HG03521 (cell line): ENCODE measurements around the gene SPG7.

Source experiments
- ATAC-seq: cut with Tn5 transposase; IDR thresholded peaks from one replicate; pipeline ENCODE4 v1.9.1; 2021; ENCODE audit warnings: mild to moderate bottlenecking, moderate library complexity; ENCODE audit not compliant: unreplicated experiment

Gene SPG7

DNA sequence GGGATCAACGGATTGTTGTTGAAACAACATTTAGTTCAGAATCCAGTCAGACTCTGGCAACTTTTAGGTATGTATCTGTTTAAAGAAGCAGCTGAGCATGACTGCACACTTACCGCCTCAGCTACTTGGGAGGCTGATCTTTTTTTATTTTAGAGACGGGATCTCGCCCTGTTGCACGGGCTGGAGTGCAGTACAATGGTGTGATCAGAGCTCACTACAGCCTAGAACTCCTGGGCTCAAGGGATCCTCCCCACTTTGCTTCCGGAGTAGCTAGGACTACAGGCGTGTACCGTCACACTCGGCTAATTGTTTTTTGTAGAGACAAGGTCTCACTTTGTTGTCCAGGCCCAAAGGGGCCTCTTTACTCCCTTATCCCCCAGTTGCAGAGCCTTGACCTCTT, 2.3 kb downstream of the SPG7 start:
- no peak for ATAC-seq

DNA sequence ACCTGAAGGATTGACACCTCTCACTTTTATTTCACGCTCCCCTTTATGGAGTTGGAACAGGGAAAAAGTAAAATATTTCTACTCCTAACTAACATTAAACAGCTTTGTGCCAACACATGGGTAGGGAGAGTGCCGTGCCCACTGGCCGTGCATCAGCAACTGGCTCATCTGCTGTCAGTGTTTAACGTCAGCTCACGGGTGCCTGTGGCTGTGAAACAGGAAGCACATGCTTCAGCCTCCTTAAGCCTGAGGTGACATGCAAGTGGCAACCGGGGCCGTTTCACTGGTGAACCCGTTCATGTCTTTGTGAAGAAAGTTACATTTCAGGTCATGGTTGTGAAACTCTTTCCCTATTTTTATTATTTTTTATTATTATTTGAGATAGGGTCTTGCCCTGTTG, 3.2 kb downstream of the SPG7 start:
- ATAC-seq = no peak

DNA sequence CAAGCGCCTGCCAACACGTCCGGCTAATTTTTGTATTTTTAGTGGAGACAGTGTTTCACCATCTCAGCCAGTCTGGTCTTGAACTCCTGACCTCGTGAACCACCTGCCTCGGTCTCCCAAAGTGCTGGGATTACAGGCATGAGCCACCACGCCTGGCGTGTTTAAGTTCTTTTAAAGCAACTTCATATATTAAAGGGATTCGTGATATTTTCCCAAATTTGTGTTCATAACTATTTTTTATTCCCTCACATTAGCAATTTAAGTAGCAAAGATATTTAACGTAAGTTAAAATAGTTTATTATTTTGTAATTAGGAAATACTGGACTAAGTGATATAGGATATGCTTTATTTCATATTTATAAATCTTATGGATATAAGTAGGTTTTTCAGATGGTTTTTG, 4.2 kb downstream of the SPG7 start:
- no peak for ATAC-seq

DNA sequence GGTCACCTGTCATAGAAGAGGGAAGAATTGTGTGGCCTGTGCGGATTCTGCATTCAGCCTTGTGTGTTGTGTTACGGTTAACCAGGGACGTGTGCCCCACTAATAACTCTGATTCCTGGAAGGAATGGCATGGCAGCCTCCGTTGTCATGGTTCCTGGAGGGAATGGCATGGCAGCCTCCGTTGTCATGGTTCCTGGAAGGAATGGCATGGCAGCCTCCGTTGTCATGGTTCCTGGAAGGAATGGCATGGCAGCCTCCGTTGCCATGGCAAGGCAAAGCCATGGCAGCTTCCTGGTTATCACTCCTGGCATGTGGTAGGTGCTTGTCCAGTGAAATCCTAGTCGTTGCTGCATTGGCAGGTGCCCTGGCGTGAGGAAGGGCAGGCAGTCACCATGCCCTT, 8.9 kb downstream of the SPG7 start:
- no peak for ATAC-seq

DNA sequence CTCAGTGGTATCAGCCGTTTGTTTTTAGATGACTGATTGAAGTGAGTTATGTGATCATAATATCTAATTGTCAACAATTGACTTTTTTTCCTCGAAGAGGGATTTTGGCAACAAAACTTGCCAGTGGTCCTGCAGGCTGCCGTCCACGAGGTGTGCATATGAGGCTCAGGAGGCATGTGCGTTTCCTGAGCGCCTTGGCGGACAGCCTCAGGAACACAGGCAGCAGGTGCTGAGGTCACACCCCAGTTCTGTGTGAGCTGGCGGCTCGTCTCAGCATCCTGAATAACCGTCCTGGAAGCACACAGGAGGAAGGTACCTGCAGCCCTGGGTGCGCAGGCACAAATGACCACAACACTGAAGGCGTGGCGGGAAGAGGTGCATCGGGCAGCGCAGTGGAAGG, 11.7 kb downstream of the SPG7 start:
- no peak for ATAC-seq

DNA sequence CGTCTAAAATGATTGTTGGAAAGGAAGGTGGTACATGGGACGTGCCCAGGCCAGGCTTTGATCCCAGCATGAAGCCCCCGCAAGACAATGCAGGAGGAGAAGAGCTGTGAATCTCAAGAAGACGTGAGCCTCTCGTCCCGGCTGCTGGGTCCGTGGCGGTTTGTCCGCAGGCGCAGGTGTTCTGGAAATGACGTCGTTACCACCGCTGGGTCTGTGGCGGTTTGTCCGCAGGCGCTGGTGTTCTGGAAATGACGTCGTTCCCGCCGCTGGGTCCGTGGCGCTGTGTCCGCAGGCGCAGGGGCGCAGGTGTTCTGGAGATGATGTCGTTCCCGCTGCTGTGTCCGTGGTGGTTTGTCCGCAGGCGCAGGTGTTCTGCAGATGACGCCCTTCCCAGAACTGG, 14.1 kb downstream of the SPG7 start:
- ATAC-seq = no peak

DNA sequence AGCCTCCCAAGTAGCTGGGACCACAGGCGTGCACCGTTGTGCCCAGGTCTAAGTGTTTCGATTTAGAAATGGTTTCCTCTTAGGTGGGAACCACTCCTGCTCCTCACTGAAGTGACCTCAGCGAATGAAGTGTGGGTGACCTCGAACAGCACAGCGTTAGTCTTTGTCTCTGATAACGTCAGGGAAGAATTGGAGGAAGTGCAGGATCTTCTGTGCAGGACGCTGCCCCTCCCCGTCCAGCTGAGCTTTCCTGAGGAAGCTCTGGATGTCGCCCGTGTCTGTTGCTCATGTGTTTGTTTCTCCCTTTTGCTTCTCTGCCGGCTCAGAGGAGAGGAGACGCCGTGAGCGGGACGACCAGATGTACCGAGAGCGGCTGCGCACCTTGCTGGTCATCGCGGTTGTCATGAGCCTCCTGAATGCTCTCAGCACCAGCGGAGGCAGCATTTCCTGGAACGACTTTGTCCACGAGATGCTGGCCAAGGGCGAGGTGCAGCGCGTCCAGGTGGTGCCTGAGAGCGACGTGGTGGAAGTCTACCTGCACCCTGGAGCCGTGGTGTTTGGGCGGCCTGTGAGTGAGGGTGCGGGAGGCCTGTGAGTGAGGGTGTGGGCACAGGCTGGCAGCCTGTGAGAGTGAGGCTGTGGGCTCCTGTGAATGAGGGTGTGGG, 15.6 kb downstream of the SPG7 start:
- ATAC-seq = no peak

DNA sequence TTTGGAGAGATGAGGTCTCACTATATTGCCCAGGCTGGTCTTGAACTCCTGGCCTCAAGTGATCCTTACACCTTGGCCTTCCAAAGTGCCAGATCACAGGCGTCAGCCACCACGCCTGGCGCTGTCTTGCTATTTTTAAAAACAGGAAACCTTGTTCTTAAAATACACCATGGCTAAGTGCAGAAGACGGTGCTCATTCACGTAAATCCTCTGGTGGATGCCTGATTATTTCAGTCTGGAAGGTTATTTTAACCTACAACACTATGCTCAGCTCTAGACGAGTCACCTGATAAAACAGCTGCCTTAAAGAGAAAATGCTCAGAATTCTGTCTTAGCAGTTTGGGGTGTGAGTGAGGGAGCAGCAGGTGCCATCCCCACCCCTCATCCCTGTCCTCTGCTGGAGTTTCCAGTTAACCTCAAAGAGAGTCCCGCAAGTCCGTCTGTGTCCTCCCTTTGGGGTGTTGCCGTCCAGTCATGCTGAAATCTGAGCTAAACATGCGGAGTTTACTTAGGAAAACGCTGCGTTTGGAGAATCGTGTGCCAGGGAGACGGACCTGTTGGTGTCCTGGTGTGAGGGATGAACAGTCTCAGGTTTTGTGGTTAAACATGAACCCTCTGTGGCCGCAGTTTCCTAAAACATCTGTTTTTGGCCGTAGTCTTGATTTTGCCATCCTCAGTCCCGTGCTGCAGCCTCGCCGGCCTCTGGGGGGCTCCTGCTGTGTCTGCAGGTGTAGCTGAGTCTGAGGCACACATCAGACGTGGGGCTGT, 17.1 kb downstream of the SPG7 start:
- no peak for ATAC-seq

DNA sequence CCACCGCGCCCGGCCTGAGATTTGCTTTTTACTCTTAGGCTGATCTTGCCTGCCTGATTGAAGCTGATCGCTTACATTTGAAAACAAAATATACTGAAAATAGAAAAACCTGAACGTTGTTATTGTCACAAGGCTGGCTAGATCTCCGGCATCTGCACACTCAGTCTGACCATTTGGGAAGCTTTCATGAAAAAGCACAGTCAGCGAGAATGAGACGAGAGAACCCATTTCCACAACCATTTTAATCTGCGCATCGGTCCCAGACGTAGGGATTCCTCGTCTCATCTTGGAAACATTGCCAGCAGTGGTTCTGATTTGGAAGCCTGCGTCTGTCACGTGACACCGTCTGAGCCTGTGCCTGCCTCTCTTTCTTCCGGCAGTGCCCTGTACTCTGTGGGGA, 20.9 kb downstream of the SPG7 start:
- ATAC-seq = no peak

DNA sequence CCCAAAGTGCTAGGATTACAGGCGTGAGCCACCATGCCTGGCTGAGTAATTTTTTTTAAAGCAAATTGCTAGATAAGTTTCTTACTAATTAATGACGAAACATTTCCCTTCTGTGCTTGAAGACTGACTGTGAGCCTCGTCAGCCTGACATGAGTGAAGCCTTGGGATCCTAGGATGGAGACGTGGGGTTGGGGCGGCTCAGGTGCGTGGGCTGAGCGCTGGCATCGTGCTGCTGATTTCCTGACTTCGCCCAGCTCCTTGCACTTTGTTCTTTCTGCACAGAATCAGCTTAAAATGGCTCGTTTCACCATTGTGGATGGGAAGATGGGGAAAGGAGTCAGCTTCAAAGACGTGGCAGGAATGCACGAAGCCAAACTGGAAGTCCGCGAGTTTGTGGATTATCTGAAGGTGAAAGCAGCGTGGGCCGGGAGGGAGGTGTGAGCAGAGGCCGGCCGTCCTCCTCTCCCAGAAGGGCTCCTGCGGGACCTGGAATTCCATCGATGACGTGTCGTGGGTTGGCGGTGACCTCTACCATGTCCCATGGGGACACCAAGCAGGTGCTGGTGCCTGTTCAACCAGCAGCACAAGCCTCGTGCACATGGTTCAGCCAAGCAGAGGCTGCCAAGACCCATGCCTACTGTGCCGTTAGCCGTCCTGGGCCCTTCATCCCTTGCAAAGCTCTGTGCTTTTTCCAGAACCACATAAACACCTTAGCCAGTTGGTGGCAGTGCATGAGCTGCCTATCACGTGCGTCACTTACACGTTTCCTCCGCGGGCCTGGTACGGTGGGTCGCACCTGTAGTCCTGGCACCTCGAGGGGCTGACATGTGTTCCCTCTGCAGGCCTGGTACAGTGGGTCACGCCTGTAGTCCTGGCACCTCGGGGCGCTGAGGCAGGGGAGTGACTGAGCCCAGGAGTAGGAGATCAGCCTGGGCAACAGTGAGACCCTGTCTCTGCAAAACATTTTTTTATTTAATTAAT, 22.5 kb downstream of the SPG7 start:
- ATAC-seq = no peak

DNA sequence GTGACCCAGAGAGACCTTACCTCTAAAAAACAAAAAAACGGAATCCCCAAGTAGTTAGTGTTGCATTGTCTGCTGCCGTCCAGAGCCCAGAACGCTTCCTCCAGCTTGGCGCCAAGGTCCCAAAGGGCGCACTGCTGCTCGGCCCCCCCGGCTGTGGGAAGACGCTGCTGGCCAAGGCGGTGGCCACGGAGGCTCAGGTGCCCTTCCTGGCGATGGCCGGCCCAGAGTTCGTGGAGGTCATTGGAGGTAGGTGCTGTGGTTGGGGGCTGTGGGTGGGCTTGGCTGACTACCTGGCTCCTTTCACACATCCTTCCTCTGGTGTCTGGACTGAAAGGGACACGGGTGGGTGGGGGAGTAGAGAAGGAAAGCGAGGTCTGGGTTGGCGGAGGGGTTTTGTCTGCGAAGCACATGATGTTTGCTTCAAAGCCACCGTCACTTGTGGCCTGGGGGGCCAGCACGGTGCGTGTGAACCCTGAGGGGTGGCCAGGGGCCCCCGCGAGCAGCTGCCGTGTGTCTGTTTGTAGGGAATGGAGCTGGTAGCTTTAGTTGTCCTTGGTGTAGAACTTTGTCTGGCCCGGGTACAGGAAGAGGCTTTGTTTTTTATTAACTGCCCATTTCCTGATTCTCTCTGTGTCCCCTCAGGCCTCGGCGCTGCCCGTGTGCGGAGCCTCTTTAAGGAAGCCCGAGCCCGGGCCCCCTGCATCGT, 23.8 kb downstream of the SPG7 start:
- no peak for ATAC-seq

DNA sequence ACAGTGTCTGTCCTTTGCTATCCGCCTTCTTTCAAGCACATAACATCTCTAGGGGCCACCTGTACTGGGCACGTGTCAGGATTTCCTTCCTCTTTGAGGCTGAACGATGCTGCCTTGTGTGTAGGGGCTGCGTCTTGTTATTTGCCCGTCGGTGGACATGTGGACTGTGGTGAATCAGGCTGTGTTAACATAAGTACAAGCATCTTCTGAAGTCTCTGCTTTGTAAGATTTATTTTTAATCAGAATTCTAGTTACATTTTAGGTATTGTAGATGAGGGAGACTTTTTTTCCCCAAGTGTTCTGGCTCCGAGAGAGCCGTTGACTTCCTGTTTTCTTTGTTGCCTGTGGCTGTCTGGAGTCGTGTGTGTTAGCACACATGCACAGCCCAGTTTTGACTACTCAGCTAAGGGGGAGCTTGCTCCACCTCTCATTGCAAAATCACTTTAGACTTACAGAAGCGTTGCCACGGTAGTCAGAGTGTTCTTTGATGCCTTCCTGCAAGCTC, 26.1 kb downstream of the SPG7 start:
- no peak for ATAC-seq

DNA sequence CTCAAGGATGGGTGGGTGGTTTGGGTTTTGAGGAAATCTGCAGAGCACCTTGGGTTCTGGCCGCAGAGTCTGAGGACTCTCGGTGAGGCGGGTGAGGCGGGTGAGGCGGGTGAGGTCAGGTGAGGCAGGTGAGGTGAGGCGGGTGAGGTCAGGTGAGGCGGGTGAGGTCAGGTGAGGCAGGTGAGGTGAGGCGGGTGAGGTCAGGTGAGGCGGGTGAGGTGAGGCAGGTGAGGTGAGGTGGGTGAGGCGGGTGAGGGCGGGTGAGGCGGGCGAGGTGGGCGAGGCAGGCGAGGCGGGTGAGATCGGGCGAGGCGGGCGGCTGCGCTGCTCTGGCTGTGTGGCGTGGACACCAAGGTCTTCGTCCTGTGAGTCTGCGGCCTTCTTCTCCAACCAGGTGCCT, 28.2 kb downstream of the SPG7 start:
- ATAC-seq = no peak

DNA sequence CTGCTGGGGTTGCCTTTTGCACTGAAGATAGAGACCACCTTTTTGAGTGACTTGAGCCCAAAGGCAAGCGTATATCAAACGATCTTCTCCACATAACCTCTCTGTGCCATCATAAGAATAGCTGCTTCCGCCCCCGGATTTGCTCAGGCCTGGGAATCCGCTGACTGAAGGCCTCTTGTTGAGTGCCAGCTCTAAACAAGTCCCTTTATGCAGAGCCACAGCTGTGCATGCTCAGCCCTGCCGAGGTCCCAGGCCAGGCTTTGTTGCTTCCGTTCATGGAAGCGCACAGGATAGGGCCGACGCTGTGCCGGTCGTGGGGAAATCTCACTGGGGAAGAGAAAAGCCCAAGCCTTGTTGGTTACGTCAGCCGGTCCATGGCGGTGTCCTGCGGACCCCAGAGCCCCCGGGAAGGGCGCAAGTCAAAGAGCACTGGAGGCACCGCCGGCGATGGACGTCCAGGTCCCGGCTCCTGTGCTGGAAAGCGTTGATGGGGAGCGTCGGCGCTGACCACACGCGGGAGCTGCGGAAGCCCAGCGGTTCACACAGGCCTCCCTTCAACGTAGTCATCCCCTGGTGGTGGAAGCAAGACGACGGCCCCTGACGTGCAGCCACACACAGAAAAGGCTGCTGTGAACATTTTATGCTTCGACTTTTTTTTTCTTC, 28.8 kb downstream of the SPG7 start:
- ATAC-seq = no peak

DNA sequence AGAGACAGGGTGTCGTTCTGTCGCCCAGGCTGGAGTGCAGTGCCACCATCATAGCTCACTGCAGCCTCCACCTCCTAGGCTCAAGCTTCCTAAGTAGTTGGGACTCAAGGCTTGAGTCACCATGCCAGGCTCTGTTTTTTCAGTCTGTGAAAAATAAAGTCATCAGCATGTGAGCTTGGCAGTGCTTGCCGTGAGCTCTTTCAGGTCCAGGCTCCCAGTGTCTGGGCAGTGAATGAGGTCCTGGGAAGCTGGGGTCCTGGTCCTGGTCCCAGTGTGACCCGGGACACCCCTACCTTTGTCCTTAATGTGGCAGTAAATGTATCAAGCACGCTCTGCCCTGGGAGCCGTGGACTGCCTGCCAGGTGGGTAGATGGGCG, 29.3 kb downstream of the SPG7 start:
- no peak for ATAC-seq

DNA sequence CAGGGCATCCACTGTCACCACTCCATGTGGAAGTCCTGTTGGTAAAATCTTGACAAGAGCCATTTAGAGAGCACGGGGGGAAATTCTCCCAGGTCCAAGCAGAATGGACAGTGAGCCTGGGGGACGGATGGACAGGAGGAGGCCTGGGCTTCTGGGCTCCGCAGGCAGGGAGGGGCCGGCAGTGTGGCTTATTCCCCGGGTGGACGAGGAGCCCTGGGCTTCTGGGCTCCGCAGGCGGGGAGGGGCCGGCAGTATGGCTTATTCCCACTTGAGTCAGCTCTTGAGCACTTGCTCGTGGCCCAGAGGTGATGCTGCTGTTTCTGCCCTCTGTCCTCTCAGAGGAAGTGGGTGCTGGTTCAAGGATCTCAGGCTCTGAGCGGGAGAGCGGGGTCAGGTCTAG, 30.1 kb downstream of the SPG7 start:
- no peak for ATAC-seq

DNA sequence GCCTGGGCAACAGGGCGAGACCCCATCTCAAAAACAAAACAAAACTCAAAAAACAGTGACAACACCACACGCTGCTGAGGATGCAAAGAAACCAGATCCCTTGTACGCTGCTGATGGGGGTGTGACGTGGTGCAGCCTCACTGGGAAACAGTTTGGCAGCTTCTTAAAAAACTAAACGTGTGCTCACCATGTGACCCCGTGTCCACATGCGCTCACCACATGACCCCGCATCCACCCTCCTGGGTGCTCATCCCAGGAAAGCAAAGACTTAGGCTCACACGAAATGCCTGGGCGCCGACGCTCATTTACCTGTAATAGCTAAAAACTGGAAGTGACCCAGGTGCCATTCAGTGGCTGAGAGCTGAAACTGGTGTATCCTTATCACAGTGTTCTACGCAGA, 32.4 kb downstream of the SPG7 start:
- ATAC-seq = no peak

DNA sequence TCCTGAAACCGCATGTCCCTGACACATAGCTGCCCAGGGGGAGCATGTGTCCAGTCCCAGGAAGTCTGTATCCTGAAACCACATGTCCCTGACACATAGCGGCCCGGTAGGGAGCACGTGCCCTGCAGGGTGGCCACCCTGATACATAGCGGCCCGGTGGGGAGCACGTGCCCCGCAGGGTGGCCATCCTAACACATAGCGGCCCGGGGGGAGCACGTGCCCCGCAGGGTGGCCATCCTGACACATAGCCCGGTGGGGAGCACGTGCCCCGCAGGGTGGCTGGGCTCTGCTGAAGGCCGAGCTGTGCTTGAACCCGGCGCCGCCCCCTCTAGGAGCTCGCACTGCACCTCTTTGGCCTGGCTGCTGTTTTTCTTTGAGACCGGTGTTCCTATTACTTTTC, 33.6 kb downstream of the SPG7 start:
- ATAC-seq = no peak

DNA sequence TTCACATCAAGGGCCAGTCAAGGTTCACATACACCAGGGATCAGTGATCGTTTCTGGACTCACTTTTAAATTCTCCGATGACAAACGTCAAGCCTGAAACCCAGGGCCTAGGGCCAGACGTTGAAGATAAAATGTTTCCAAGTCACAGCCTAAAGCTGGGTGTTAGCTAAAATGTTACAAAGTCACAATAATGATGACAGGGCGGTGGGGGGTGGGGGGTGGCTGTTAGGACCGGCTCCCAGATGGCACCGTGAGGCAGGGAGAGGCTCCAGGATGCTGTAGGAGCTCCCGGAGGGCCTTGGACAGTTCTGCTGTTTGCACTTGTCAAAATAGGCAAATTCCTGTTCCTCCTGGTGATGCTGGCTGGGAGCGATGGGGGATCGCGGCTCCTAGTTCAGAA, 35.9 kb downstream of the SPG7 start:
- no peak for ATAC-seq

DNA sequence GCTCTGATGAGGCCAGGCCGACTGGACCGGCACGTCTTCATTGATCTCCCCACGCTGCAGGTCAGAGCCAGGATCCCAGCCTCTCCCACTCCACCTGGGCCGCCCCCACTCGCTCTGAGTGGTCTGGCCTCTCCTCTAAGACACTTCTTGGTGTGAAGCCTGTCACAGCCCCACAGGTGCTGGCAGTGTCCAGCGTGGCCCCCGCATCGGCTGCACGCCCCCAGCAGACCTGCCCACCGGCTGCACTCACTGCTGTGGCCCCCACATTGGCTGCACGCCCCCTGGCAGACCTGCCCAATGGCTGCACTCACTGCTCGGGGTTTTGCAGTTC, 36.5 kb downstream of the SPG7 start:
- ATAC-seq = no peak
